IMR-90 (cell line): ENCODE data around the gene ALB. TPM values are rescaled to one million over a fixed set of nuclear protein-coding genes. Genes with fewer than 3 reads are reported as not detected.

ENCODE experiments used
- ATAC-seq: fragments of 200-7000 bp; cut with Tn5 transposase; 2 replicates; pipeline ENCODE4 v1.9.1; 2020; ENCODE audit warnings: low read depth, mild to moderate bottlenecking, moderate library complexity
- BruUV-seq: library from RNA; stranded (reverse); fragments of 400-500 nt; replicated peaks from 2 replicates; lab custom pipeline; 2021; lab: Mats Ljungman, UMichigan
- CTCF ChIA-PET: fragments of 300-600 bp; formaldehyde crosslinking; extraction: SDS; loops from one replicate; lab custom pipeline; 2021; ENCODE audit warnings: antibody characterized with exemption; lab: Yijun Ruan, JAX
- POLR2A ChIA-PET: fragments of 300-600 bp; sonication (Branson Sonifier 250); formaldehyde crosslinking; loops from one replicate; lab custom pipeline; 2022; ENCODE audit warnings: antibody characterized with exemption; ENCODE audit not compliant: unreplicated experiment; lab: Charles Lee
- DNase-seq: peaks from one replicate; pipeline ENCODE4 v3.0.0; 2013
- H2AFZ ChIP-seq: replicated peaks from 2 replicates; pipeline ENCODE3; 2013; ENCODE audit warnings: low read length, mild to moderate bottlenecking; ENCODE audit not compliant: poor library complexity
- H2AK5ac ChIP-seq: 2 replicates; pipeline ENCODE4 v1.6.1; 2013; ENCODE audit warnings: low read depth, low read length, inconsistent platforms
- H2AK9ac ChIP-seq: replicated peaks from 2 replicates; pipeline ENCODE3; 2013; ENCODE audit warnings: mild to moderate bottlenecking, low read depth, low read length, moderate library complexity; ENCODE audit not compliant: poor library complexity
- H2BK120ac ChIP-seq: 2 replicates; pipeline ENCODE4 v1.6.1; 2013; ENCODE audit warnings: low read depth, low read length, inconsistent platforms
- H2BK15ac ChIP-seq: 3 replicates; pipeline ENCODE4 v1.6.1; 2013; ENCODE audit warnings: low read depth, low read length, inconsistent platforms
- H2BK20ac ChIP-seq: 2 replicates; pipeline ENCODE4 v1.6.1; 2013; ENCODE audit warnings: low read depth, mild to moderate bottlenecking, inconsistent platforms, low read length, moderate library complexity
- H2BK5ac ChIP-seq: 2 replicates; pipeline ENCODE4 v1.6.1; 2013; ENCODE audit warnings: mild to moderate bottlenecking, low read depth, low read length, inconsistent platforms; ENCODE audit not compliant: poor library complexity, severe bottlenecking
- H3K14ac ChIP-seq: replicated peaks from 2 replicates; pipeline ENCODE4 v1.6.1; 2013; ENCODE audit warnings: low read depth, low read length, inconsistent platforms
- H3K18ac ChIP-seq: 2 replicates; pipeline ENCODE4 v1.6.1; 2013; ENCODE audit warnings: low read depth, low read length, control low read depth
- H3K23ac ChIP-seq: 2 replicates; pipeline ENCODE4 v1.6.1; 2013; ENCODE audit warnings: low read depth, low read length, inconsistent platforms
- H3K27ac ChIP-seq: 2 replicates; pipeline ENCODE4 v1.5.1; 2013; ENCODE audit warnings: mild to moderate bottlenecking, control low read depth, low read length; ENCODE audit not compliant: insufficient read depth
- H3K27me3 ChIP-seq: 2 replicates; pipeline ENCODE4 v1.6.1; 2013; ENCODE audit warnings: low read length; ENCODE audit not compliant: control insufficient read depth, insufficient read depth
- H3K36me3 ChIP-seq: 2 replicates; pipeline ENCODE4 v1.6.1; 2013; ENCODE audit warnings: low read length, mixed read lengths; ENCODE audit not compliant: control insufficient read depth, insufficient read depth
- H3K4ac ChIP-seq: 2 replicates; pipeline ENCODE4 v1.6.1; 2013; ENCODE audit warnings: low read depth, low read length, inconsistent platforms
- H3K4me1 ChIP-seq: 2 replicates; pipeline ENCODE4 v1.6.1; 2013; ENCODE audit warnings: low read length, mixed read lengths; ENCODE audit not compliant: control insufficient read depth, insufficient read depth
- H3K4me2 ChIP-seq: 2 replicates; pipeline ENCODE4 v1.6.1; 2013; ENCODE audit warnings: low read depth, mild to moderate bottlenecking, control low read depth, low read length, moderate library complexity
- H3K4me3 ChIP-seq: 2 replicates; pipeline ENCODE4 v1.5.1; 2013; ENCODE audit warnings: low read depth, mild to moderate bottlenecking, control low read depth, low read length, moderate library complexity; ENCODE audit not compliant: insufficient read depth
- H3K56ac ChIP-seq: 2 replicates; pipeline ENCODE4 v1.6.1; 2013; ENCODE audit warnings: low read length, inconsistent platforms; ENCODE audit not compliant: insufficient read depth; ENCODE audit errors: extremely low read depth
- H3K79me1 ChIP-seq, 2 experiments: 2 replicates each; pipeline ENCODE4 v1.6.1; 2013; ENCODE audit warnings: low read length in 2 of 2, inconsistent platforms in 1 of 2, low read depth in 1 of 2
- H3K9ac ChIP-seq: 2 replicates; pipeline ENCODE4 v1.6.1; 2013; ENCODE audit warnings: low read depth, low read length, control low read depth
- H3K9me1 ChIP-seq: 2 replicates; pipeline ENCODE4 v1.6.1; 2013; ENCODE audit warnings: low read length, inconsistent platforms; ENCODE audit not compliant: insufficient read depth
- H3K9me3 ChIP-seq: 2 replicates; pipeline ENCODE4 v1.6.1; 2013; ENCODE audit warnings: low read length; ENCODE audit not compliant: control insufficient read depth, insufficient read depth
- H4K20me1 ChIP-seq: 2 replicates; pipeline ENCODE4 v1.6.1; 2013; ENCODE audit warnings: low read length, inconsistent platforms; ENCODE audit not compliant: insufficient read depth
- H4K5ac ChIP-seq: 2 replicates; pipeline ENCODE4 v1.6.1; 2013; ENCODE audit warnings: mild to moderate bottlenecking, low read depth, low read length, control low read depth
- H4K8ac ChIP-seq, 2 experiments: 2 replicates each; pipeline ENCODE4 v1.6.1; 2013; ENCODE audit warnings: low read depth in 2 of 2, low read length in 2 of 2, control low read depth in 1 of 2, inconsistent platforms in 1 of 2
- H4K91ac ChIP-seq: 2 replicates; pipeline ENCODE4 v1.6.1; 2013; ENCODE audit warnings: low read depth, low read length, inconsistent platforms; ENCODE audit not compliant: insufficient read depth
- BHLHE40 ChIP-seq: fragments of 150-350 bp; IDR thresholded peaks from 2 replicates; pipeline ENCODE4 v1.6.1; 2016; ENCODE audit warnings: mild to moderate bottlenecking, low read depth, low read length
- CEBPB ChIP-seq: IDR thresholded peaks from 2 replicates; pipeline ENCODE4 v1.6.1; 2012; ENCODE audit warnings: low read depth, low read length, improper control_type of control experiment
- CHD1 ChIP-seq: IDR thresholded peaks from 2 replicates; pipeline ENCODE4 v1.6.1; 2012; ENCODE audit warnings: low read depth, low read length, improper control_type of control experiment
- FOS ChIP-seq: fragments of 150-350 bp; IDR thresholded peaks from 2 replicates; pipeline ENCODE4 v1.6.1; 2016; ENCODE audit warnings: low read depth, low read length
- MAFK ChIP-seq: IDR thresholded peaks from 2 replicates; pipeline ENCODE4 v1.6.1; 2012; ENCODE audit warnings: low read depth, low read length, improper control_type of control experiment
- MAZ ChIP-seq: IDR thresholded peaks from 2 replicates; pipeline ENCODE4 v1.6.1; 2012; ENCODE audit warnings: low read depth, mild to moderate bottlenecking, low read length, improper control_type of control experiment, moderate library complexity, borderline replicate concordance
- MXI1 ChIP-seq: IDR thresholded peaks from 2 replicates; pipeline ENCODE4 v1.6.1; 2012; ENCODE audit warnings: low read depth, mild to moderate bottlenecking, low read length, moderate library complexity, borderline replicate concordance
- NFE2L2 ChIP-seq: fragments of 150-350 bp; IDR thresholded peaks from 2 replicates; pipeline ENCODE4 v1.6.1; 2016; ENCODE audit warnings: low read depth, mild to moderate bottlenecking, low read length
- POLR2A ChIP-seq: IDR thresholded peaks from 2 replicates; pipeline ENCODE4 v1.6.1; 2012; ENCODE audit warnings: mild to moderate bottlenecking, low read depth, low read length
- WGBS, 2 experiments: methylation state at CpG; one replicate each; pipeline versions ENCODE4 v1.1.5 to v1.1.7; 2013; ENCODE audit warnings: missing lambda C conversion rate in 2 of 2; ENCODE audit not compliant: insufficient read length in 1 of 2; ENCODE audit errors: extremely low coverage in 2 of 2; 5-methylcytosine and 5-hydroxymethylcytosine counted together
- dilution Hi-C: fragments of 300-500 bp; cut with HindIII; formaldehyde crosslinking; loops from one replicate; pipeline ENCODE4 v1.14.3; 2018; ENCODE audit warnings: low sequenced_read_pairs; ENCODE audit not compliant: unreplicated experiment
- in situ Hi-C: fragments of 300-500 bp; cut with MboI; formaldehyde crosslinking; loops from 3 replicates; pipeline ENCODE4 v1.14.3; 2019; ENCODE audit warnings: low sequenced_read_pairs, inconsistent platforms, mixed read lengths
- intact Hi-C: fragments of 100-400 bp; cut with micrococcal nuclease; formaldehyde crosslinking; loops from 2 replicates; pipeline ENCODE4 v1.10.0; 2022
- polyA plus RNA-seq, 3 experiments: library from polyadenylated mRNA; depleted of rRNA; stranded (reverse); fragments of >200 nt; gene quantifications; 2 replicates each; pipeline ENCODE4 v1.2.3, GENCODE V29; 2012; ENCODE audit warnings: low replicate concordance in 1 of 3
- total RNA-seq: library from RNA; depleted of rRNA; stranded (reverse); fragments of >200 nt; gene quantifications from 2 replicates; pipeline ENCODE4 v1.2.3, GENCODE V29; 2012
- TF ChIP-seq, protein P1 (sequence below): fragments of 150-350 bp; IDR thresholded peaks from 2 replicates; pipeline ENCODE4 v1.6.1; 2016; ENCODE audit warnings: low read depth, mild to moderate bottlenecking, low read length, moderate library complexity, borderline replicate concordance
- TF ChIP-seq, protein P2 (sequence below): fragments of 150-350 bp; IDR thresholded peaks from 2 replicates; pipeline ENCODE4 v1.6.1; 2017; ENCODE audit warnings: mild to moderate bottlenecking, antibody characterized with exemption, low read length, low read depth
- TF ChIP-seq, protein P3 (sequence below): conservative IDR thresholded peaks from 2 replicates; pipeline ENCODE4 v1.5.1; 2012; ENCODE audit warnings: mild to moderate bottlenecking, low read depth, low read length, improper control_type of control experiment

Gene ALB
- total and polyA plus RNA-seq, 2 of the 4 experiments (the other 2 are of a cell fraction): not detected

DNA sequence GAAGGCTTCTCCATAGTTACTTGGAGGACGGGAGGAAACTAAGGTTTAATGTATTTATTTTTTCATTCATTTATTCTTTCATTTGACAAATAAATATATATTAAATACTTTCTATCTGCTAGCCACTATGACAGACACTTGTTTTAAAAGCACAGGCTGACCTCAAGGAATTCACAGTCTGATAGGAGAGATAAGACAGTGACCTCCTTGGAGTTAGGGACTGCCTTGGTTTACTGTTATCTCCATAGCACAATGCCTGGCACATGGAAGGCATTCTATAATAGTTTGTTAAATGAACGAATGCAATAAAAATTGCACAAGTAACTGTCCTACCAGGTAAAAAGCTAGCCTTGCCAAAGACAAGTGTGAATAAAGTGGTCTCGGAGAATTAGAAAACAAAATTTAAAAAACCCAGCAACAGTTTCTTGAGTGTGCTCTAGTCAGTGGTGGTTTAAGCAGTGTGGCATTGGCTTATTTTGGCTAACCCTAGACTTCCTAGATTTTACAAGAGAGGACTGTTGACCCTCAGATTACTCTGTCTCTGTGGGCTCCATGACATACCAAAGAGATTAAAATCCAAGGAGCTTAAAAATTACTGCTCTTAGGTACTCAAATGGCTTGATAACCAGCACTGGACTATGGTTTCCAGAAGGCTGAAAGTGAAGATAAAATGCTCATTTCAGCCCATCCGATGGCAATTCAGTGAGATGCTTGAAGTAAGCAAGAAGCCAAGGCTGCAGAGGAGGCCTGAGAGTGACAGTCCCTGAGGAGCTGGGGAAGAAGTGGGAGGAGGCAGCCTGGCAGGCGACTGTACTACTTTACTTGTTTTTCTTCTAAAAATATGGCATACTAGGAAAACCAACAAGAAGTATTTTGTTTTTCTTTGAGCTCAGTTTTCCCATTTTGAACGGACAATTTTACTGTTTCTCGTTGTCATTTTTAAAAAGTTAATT lies 41.6 kb downstream of the ALB start:
- no peak overlapping the region for H3K18ac ChIP-seq
- no peak overlapping the region for H3K4me2 ChIP-seq
- ATAC-seq (no peak), DNase-seq (no peak)
- H4K20me1 ChIP-seq: no peaks in the 10 kb centered on the region
- no peak overlapping the region for H2AK5ac ChIP-seq
- H3K4me1 ChIP-seq: peaks cover 2% of the 10 kb centered on the region
- no peaks in the 10 kb centered on the region for H3K9me1 ChIP-seq
- no peak overlapping the region for H2AK9ac ChIP-seq
- no peak overlapping the region for H2BK15ac ChIP-seq
- no peak overlapping the region for H3K56ac ChIP-seq
- no peak overlapping the region for H3K4ac ChIP-seq
- H2BK20ac ChIP-seq: no peak overlapping the region
- WGBS, 2 experiments: 60% methylated on average over 1 of the region's 7 CpGs; no CpG with 5 or more reads in 1 of the 2 experiments
- no peaks in the 10 kb centered on the region for H3K36me3 ChIP-seq
- H4K8ac ChIP-seq: no peak overlapping the region
- no peak overlapping the region for H3K27ac ChIP-seq
- dilution Hi-C loops: no loop called here
- ChIA-PET CTCF (interaction anchor here (0.6 to 1.9 kb wide), 15 partner anchors 8 to 291 kb away, joined by 3 to 6 read pairs (median 5); partner anchors contain the start of gene AFP), POLR2A (no interaction called here)
- intact Hi-C loops: loop anchor here (2.0 to 10.0 kb wide), 3 partner anchors 135 to 209 kb away; partner anchors contain the start of gene ANKRD17
- peaks cover 2% of the 10 kb centered on the region; the same call in 1 of the 2 replicates for H3K27me3 ChIP-seq
- H3K14ac ChIP-seq: no peak overlapping the region
- H2BK5ac ChIP-seq: no peak overlapping the region
- no peak overlapping the region for H3K23ac ChIP-seq
- H2AFZ ChIP-seq: no peak overlapping the region
- H3K9ac ChIP-seq: no peak overlapping the region
- H3K4me3 ChIP-seq: no peak overlapping the region
- H2BK120ac ChIP-seq: no peak overlapping the region
- TF ChIP-seq MAZ (no peak), MXI1 (no peak), POLR2A (no peak), CHD1 (no peak), CEBPB (no peak), MAFK (no peak), FOS (no peak), NFE2L2 (no peak), BHLHE40 (no peak)
- TF ChIP-seq, protein P1, sequence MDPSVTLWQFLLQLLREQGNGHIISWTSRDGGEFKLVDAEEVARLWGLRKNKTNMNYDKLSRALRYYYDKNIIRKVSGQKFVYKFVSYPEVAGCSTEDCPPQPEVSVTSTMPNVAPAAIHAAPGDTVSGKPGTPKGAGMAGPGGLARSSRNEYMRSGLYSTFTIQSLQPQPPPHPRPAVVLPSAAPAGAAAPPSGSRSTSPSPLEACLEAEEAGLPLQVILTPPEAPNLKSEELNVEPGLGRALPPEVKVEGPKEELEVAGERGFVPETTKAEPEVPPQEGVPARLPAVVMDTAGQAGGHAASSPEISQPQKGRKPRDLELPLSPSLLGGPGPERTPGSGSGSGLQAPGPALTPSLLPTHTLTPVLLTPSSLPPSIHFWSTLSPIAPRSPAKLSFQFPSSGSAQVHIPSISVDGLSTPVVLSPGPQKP: no peak
- TF ChIP-seq, protein P2, sequence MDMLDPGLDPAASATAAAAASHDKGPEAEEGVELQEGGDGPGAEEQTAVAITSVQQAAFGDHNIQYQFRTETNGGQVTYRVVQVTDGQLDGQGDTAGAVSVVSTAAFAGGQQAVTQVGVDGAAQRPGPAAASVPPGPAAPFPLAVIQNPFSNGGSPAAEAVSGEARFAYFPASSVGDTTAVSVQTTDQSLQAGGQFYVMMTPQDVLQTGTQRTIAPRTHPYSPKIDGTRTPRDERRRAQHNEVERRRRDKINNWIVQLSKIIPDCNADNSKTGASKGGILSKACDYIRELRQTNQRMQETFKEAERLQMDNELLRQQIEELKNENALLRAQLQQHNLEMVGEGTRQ: no peak
- TF ChIP-seq, protein P3, sequence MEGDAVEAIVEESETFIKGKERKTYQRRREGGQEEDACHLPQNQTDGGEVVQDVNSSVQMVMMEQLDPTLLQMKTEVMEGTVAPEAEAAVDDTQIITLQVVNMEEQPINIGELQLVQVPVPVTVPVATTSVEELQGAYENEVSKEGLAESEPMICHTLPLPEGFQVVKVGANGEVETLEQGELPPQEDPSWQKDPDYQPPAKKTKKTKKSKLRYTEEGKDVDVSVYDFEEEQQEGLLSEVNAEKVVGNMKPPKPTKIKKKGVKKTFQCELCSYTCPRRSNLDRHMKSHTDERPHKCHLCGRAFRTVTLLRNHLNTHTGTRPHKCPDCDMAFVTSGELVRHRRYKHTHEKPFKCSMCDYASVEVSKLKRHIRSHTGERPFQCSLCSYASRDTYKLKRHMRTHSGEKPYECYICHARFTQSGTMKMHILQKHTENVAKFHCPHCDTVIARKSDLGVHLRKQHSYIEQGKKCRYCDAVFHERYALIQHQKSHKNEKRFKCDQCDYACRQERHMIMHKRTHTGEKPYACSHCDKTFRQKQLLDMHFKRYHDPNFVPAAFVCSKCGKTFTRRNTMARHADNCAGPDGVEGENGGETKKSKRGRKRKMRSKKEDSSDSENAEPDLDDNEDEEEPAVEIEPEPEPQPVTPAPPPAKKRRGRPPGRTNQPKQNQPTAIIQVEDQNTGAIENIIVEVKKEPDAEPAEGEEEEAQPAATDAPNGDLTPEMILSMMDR: no peak
- no peak overlapping the region for H4K5ac ChIP-seq
- no peaks in the 10 kb centered on the region for H3K79me1 ChIP-seq
- BruUV-seq: no TSS peak
- H4K91ac ChIP-seq: no peak overlapping the region
- in situ Hi-C loops: no loop called here
- no peaks in the 10 kb centered on the region for H3K9me3 ChIP-seq
